Colon (tissue), 2 donors: ENCODE data around the gene DDX56.
"Not testable (repeated sequence)": the region's sequence is repeated elsewhere in the genome, so short reads cannot be mapped to it uniquely, and the experiment has no call there.

ENCODE experiments used
- FAIRE-seq: peaks from 2 replicates; lab custom pipeline; 2012; peaks lifted over from hg19 to GRCh38; lab: Jason Lieb, UNC
- donor health status: control.
- donor health status: control.

DDX56 gene

GRCh38 chr7:44573464-44574286 is at the start of gene DDX56:
TSS of gene DDX56 (minus strand) at chr7:44573908. CDS start at chr7:44573895, 13 bp downstream.
- FAIRE-seq = no peak

- no peak for FAIRE-seq
Observed at GRCh38 chr7:44622342-44623151, 48.8 kb upstream of the DDX56 start.

- FAIRE-seq = no peak
Observed at GRCh38 chr7:44621750-44622103, 48.0 kb upstream of the DDX56 start.

DNA sequence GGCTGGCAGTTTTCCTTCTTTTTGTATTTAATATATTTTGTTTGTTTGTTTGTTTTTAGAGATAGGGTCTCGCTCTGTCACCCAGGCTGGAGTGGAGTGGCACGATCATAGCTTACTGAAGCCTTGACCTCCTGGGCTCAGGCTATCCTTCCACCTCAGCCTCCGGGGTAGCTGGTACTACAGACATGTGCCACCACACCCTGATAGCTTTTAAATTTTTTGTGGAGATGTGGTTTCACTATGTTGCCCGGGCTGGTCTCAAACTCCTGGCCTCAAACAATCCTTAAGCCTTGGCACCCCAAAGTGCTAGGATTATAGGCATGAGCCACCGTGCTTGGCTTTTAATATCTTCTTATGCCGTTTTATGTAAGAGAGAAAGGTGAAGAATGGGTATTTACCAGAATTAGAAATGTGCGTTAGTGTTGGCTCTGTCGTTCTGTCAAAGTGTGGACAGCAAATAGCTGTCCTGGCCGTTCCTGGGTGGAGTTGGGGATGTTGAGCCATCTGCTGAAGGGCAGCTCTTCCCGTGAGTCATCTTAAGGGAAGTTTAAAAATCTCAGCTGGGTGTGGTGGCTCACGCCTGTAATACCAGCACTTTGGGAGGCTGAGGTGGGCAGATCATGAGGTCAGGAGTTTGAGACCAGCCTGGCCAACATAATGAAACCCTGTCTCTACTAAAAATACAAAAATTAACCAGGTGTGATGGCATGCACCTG is 47.5 kb upstream of the DDX56 start:
- FAIRE-seq = no peak

DNA sequence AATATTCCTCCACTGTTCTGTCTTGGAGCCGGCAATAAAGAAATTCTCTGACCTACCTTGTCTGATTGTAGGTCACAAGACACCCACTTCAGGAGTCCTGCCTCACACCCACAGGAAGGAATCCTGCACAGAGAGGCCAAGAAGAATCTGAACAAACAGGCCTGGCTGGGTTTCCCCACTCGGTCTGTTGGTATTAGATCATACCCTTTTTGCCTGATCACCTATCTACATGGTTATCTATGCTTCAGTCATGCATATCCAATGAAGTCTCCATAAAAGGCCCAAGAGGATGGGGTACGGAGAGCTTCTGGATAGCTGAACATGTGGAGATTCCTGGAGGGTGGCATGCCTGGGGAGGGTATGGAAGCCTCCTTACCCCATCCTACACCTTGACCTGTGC is 45.0 kb upstream of the DDX56 start:
- FAIRE-seq = no peak

- FAIRE-seq = no peak
Observed at GRCh38 chr7:44618045-44618444, 44.3 kb upstream of the DDX56 start.

DNA sequence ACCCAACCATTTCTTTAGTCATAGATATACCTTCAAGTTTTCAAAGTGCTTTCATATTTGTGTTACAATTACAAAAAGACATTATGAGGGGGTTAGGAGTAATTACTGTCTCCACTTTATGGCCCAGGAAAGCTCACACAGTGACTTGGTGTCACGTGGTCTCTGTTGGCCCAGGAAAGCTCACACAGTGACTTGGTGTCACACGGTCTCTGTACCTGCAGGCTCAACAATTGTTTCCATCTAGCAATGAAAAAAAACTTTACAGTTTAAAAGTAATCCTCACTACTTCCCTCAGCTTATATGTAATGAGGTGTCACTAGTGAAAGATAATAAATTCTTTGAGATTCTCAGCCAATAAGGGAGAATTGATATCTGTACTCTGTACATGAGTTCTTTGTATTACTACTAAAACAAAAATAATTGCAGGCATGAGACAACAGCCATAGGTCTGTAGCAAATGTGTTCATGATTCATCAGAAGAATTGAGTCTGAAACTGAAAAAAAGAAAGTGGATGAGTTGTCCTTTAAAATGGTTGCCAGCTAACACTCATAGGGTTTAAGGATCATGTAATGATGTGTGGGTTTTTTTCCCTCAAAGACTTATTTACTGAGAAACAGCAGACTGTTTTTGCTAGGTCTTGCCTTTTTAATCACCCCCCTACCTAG is 43.6 kb upstream of the DDX56 start:
- FAIRE-seq = no peak

DNA sequence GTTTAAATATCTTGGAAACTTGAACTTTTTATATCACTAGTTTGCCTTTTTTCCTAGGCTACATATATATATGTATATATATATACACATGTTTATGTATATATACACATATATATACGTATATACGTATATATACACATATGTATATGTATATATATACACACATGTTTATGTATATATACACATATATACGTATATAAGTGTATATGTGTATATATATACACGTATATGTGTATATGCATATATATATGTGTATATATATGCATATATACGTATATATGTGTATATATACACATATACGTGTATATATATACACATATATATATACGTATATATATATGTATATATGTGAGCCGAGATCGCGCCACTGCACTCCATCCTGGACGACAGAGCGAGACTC is 42.8 kb upstream of the DDX56 start:
- no peak for FAIRE-seq

GRCh38 chr7:44615793-44616192 is 42.1 kb upstream of the DDX56 start:
- FAIRE-seq = no peak

DNA sequence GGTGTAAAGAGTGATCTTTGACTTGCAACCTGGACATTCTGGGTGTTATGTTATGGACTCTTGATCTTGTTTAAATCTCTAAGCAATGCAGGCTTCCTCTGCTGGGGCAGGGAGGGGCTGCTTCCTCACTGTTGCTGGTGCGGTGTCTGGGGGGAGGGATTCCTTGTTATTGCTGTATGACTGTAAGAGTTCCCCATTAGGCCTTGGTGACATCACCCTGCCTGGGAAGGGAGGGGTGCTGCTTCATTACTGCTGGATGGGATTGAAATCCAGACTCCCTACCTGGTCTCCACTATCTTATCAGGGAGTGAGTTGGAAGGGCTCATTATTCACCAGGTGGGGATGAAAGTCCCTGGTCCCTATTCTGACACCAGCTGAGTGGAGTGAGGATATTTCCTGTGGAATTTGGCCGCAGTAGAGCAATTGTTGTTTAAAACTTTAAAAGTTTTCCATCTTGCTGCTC is 41.5 kb upstream of the DDX56 start:
- FAIRE-seq = no peak

- FAIRE-seq = no peak
Observed at GRCh38 chr7:44609829-44610228, 36.1 kb upstream of the DDX56 start.

DNA sequence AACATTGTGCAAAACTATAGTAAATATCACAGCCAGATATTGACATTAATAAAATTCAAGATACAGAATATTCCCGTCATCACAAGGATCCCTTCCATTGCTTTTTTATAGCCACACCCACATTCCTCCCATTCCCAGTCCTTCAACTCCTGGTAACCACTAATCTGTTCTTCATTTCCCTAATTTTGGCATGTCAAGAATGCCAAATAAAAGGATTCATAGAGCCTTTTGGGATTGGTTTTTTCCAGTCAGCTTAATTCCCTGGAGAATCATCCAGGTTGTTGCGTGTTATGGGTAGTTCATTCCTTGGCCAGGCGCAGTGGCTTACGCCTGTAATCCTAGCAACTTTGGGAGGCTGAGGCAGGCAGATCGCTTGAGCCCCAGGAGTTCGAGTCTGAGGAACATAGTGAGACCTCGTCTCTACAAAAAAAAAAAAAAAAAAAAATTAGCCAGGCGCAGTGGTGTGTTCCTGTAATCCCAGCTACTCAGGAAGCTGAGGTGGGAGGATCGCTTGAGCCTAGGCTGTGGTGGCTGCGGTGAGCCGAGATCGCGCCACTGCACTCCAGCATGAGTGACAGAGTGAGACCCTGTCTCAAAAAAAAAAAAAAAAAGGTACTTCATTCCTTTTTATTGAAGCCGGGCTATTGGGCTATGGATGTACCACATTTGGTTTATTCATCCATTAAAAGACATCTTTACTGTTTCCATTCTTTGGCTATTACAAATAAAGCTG is 35.4 kb upstream of the DDX56 start:
- no peak for FAIRE-seq

DNA sequence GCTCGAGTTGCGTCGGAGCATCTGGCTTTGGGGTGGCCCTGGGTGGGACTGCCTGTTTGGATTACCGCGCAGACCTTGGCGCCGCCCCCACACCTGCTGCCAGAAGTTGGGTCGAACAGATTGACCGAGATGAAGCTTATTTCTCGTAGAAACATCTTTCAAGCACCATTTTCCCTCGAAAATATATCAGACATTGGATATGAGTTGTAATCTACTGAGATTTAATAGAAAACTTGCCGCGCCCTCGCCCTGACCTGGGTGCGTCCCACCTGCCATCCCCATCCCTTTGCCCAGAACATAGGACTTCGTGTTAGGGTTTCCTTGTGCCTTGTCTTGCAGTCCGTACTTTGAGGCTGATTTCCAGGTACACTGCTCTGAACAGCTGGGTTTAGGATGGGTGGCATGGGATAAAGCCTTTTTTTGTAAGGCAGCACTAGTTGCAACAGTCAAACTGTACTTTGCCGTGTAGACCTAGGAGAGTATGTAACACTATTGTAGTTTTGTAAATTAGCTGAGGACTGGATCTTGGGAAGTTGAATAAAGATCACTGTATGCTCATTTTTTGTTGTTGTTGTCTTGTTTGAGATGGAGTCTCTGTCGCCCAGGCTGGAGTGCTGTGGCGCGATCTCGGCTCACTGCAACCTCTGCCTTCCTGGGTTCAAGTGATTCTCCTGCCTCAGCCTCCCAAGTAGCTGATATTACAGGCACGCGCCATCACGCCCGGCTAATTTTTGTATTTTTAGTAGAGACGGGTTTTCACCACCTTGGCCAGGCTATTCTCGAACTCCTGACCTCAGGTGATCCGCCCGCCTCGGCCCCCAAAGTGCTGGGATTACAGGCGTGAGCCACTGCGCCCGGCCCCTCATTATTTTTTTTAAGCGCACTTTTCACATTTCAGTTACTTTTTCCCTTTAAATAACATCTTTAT is 33.7 kb upstream of the DDX56 start:
- FAIRE-seq = no peak

DNA sequence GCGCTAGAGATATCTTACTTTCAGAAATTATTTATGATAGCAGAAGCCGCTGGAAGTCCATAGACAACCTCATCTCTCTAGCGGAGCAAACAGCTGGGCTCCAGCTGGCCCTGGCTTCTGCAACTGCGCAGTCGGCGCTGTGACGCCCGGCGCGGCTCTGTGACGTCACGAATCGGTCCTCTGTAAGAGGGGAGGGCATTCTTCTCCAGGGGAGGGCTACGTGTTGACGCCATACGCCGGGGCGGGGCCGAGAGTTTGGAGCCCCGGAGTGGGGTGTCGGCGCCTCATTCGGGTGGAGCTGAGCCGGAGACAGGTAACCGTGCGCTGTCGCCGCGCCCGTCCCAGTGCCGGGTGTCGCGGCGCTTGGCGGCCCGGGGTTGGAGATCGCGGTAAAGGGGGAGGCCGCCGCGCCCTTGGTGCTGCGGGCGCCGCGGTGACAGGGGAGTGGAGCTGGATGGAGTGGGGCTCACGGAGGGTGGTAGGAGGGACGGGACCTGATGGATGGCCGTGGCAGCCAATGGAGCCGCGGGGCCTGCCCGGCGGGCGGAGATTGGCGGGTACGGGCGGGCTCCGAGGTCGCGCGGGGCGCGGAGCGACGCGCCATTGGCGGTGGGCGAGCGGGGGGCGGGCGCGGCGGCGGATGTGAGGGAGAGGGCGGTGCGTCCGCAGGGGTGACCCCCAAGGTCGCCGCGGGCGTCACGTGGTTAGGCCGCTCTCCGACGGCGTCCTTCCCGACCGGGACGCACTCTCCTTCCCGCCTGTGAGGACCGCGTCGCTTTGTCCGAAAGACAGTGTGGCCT is 32.8 kb upstream of the DDX56 start, which contains the start of gene OGDH:
Gene OGDH (plus strand): TSS at position 287 of the 800 bp plus-strand sequence. CDS start 17,717 bp downstream, outside the sequence.
- FAIRE-seq = no peak

DNA sequence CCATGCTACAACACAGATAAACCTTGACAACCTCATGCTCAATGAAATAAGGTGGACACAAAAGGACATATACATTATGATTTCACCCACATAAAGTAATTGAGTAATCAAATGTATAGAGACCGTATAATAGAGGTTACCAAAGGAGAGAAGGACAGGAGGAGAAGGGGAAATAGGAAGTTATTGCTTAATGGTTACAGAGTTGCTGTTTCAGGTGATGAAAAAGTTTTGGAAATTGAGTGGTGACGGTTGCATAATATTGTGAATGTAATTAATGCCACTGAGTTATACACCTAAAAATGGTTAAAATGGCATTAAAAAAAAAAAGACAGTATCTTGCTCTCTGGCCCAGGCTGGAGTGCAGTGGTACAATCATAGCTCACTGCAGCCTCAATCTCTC is 31.2 kb upstream of the DDX56 start:
- no peak for FAIRE-seq

- FAIRE-seq = no peak
Observed at GRCh38 chr7:44603193-44603592, 29.5 kb upstream of the DDX56 start.

GRCh38 chr7:44602576-44602910 is 28.8 kb upstream of the DDX56 start:
- FAIRE-seq = no peak

GRCh38 chr7:44599222-44599621 is 25.5 kb upstream of the DDX56 start:
- no peak for FAIRE-seq

DNA sequence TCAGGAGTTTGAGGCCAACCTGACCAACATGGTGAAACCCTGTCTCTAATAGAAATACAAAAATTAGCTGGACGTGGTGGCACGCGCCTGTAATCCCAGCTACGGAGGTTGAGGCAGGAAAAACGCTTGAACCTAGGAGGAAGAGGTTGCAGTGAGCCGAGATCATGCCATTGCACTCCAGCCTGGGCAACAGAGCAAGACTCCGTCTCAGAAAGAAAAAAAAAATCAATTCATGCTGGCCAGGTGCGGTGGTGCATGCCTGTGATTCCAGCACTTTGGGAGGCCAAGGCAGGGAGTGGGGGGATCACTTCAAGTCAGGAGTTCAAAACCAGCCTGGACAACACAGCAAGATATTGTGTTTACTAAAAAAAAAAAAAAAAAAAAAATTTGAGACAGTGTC is 23.5 kb upstream of the DDX56 start:
- not testable (repeated sequence) for FAIRE-seq
